Activated CD4-positive, alpha-beta T cell treated with anti-CD3 and anti-CD28 coated beads, Interleukin-2, amount 50 U/mL, for 4 hours (primary cell): ENCODE results near the gene MPC2.
"Not testable (repeated sequence)": the region's sequence is repeated elsewhere in the genome, so short reads cannot be mapped to it uniquely, and the experiment has no call there.

Experiments used
- DNase-seq, 2 experiments: peaks; one replicate each; pipeline ENCODE4 v3.0.0-alpha.2; 2020

Gene MPC2

DNA sequence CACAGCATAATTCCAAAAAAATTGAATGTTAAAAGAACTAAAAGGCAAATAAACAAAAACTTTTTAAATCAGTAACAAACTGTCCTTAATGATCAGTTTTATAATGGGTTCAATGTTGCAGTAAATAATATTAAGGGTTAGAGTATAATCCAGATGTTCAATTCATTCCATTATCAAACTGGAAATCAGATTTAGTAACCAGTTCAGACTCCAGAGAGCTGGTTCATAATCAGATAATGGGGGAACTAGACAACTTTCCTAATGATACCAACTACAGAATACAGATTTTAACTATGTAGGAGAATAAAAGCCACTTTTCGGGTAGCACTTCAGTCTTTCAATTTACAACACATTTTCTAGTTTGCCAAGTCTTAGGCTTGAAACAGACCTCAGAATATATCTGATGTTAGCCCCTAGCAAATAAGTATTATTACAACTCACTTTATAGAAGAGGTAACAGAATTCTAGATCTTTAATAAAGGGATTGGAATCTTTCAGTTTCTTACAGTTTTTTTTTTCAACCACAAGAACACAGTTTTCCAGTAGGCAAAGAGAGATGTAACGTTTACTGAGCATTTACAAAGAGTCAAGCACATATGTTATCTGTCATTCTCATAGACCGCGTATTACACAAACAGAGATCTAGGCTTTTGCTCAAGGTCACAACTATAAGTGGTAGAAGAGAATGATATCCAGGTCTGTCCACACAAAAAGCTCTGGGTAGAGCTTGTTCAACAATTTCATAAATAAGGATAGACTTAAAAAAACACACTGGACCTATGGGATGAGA, 2.3 kb downstream of the MPC2 start:
- no peak for DNase-seq

- DNase-seq, result no peak
These were observed 3.1 kb downstream of the MPC2 start for GRCh38 chr1:167933788-167934187.

GRCh38 chr1:167929725-167930124, 7.1 kb downstream of the MPC2 start:
- DNase-seq, result no peak

- DNase-seq, result not testable (repeated sequence)
These were observed 8.0 kb downstream of the MPC2 start for GRCh38 chr1:167928919-167929318.

GRCh38 chr1:167928457-167928852, 8.4 kb downstream of the MPC2 start:
- no peak for DNase-seq

GRCh38 chr1:167927046-167927754, 9.7 kb downstream of the MPC2 start:
- no peak for DNase-seq

- DNase-seq, result no peak
These were observed 10.3 kb downstream of the MPC2 start for GRCh38 chr1:167926486-167926997.

DNA sequence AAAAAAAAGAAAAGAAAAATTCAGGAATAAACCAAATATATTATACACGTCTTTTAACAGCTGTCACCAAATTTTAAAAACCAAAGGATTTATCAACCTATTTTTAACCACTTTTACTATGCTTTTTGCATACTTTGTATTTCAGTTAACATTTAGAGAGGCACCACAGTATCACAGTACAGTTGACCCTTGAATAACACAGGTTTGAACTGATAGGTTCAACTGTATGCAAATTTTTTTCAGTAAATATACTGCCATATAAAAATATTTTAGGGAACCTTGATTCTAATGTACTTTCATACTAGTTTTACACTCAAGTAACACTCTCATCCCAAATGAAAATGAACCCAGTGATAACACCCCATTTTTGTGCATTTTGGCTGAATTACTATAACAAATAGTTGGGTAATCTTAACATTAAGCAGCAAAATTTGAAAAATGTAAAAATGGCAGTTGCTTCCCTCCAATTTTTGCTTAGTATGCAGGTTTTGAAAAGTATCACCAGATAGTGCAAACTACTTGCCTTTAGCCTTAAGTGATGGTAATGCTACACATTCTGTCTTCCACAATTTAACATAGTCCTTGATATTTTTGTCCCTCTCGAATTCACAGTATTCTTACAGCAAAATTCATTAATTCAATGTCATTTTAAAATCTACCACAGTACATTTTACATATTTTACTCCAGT, 12.2 kb downstream of the MPC2 start:
- no peak for DNase-seq

GRCh38 chr1:167924102-167924501, 12.8 kb downstream of the MPC2 start:
- DNase-seq, result no peak

GRCh38 chr1:167923324-167924056, 13.4 kb downstream of the MPC2 start:
- no peak for DNase-seq

GRCh38 chr1:167922611-167923074, 14.2 kb downstream of the MPC2 start:
- DNase-seq, result no peak

DNA sequence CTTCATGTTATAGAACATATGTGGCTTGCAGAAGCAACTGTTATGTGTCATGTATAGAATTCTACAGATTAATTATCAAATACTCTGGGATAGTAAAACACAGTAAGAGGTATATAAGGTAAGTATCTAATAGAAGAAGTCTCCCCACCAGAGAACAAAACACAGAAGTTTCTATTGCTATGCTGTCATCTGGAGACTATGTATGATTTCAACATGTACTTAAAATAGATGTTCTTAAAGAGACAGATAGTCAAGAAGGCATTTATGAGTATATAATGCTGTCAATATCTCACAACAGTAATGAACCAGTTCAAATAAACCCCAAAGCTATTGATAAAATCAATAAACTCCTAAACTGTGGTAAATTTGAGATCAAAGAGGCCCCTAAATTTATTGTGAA, 14.8 kb downstream of the MPC2 start:
- DNase-seq, result no peak

DNA sequence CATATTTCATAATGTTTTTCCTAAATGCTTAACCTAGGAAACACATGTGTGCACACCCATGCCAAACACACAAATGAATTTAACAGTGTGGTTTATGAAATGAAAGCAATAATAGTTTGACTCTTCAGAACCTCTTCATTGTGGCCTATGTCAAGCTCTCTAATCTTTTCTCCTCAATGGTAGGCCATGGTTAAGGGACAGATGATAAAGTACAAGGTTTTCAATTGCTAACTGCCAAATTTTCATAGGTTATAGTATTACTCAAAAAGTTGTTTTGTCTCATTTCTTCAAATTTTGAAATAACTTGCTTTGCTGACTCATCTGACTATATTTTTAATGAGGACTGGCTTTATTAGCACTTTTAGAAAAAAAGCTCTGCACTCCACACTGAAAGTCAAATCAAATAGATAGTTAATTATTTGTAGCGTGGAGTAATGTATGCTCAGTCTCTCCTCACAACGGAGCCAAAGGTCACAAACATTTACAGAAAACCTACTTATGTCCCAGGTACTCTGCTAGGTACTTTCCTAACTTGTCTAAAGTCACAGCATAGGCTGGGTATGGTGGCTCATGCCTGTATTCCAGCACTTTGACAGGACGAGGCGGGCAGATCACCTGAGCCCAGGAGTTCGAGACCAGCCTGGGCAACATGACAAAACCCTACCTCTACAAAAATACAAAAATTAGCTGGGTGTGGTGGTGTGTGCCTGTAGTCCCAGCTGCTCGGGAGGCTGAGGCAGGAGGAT, 19.9 kb downstream of the MPC2 start:
- no peak for DNase-seq

- no peak for DNase-seq
These were observed 21.3 kb downstream of the MPC2 start for GRCh38 chr1:167915569-167915968.

DNA sequence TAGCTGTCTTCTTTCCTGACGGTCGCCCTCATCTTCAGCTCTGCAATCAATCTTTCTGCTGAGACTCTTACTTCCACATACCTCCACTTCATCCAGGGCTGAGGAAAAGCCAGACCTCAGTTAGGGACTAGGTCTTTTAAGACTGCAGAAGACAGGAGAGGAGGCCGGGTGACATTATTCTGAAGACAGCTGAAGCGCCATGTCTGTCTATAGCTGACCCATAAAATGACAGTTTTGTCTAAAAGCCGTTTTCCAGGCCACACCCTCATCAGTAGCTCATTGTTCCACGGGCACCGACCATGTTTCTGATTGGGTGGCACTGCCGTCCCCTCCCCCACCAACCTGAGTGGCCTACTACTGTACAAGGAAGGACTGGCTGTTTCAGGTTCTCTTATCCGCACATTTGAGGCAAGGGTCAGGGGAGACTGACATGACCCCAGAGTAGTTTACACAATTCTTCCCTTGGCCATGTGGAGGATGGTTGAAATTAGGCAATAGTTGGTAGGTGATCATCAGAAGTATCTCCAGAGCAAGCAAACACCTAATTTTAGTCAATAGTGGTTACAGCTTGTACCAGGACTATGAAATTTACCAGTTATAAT, 22.9 kb downstream of the MPC2 start, which contains the start of gene ADCY10:
ADCY10 (minus strand) TSS at position 240 of the 602 bp plus-strand sequence. CDS start 8,994 bp downstream, outside the sequence.
- DNase-seq, result no peak

GRCh38 chr1:167912294-167912693, 24.6 kb downstream of the MPC2 start:
- no peak for DNase-seq

DNA sequence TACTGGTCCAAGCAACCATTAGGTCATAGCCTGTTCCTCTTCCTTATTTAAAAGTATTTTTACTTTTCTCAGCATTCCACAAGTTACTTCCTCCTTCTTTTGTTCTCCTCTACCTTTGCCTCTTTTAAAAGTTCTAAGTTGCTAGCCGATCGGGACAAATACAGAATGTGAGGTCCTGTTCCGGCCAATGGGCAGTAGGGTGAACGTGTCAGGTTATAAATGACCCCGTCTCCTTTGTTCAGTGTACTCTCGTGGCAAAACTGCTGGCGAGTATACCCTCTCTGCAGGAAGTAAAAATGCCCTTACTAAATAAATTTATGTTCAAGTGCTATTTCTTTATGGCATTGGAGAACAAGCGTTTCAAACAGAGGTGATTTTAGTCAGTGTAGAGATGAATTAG, 25.5 kb downstream of the MPC2 start:
- DNase-seq, result no peak

GRCh38 chr1:167910530-167910929, 26.3 kb downstream of the MPC2 start:
- no peak for DNase-seq

DNA sequence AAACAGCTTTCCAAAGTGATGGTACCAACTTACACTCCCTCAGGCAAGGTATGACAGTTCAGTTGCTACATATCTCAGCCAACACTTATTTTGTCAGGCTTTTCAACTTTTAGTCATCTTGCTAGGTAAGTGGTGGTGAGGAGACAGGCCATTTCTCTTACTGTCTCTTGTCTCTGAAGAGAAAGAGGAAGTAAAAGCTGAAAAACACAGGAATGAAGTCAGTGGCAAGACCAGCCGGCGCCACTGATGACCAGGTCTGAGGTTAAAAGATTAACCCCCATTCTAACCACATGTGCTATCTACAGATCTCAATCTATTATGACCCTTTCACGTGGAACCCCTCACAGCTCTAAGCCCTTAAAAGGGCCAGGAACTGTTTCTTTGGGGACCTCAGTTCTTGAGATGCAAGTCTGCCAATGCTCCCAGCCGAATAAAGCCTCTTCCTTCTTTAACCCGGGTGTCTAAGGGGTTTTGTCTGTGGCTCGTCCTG, 27.1 kb downstream of the MPC2 start:
- no peak for DNase-seq

DNA sequence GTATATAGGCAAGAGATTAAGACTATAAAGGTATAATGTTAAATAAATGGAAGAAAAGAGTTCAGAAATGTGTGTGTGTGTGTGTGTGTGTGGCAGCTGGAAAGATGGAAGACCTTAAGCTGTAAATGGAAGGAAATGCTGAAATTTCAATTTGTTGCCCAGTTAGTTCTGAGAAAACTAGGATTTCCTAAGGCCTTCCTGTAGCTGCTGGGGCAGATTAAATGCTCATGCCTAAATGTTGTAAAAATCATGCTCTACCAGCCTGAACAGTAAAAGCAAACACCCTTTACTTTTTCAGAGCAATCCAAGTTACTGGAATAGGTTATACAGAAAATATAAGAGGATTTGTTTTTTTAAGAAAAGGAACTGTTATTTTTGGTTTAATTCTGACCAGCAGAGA, 31.2 kb downstream of the MPC2 start:
- no peak for DNase-seq

DNA sequence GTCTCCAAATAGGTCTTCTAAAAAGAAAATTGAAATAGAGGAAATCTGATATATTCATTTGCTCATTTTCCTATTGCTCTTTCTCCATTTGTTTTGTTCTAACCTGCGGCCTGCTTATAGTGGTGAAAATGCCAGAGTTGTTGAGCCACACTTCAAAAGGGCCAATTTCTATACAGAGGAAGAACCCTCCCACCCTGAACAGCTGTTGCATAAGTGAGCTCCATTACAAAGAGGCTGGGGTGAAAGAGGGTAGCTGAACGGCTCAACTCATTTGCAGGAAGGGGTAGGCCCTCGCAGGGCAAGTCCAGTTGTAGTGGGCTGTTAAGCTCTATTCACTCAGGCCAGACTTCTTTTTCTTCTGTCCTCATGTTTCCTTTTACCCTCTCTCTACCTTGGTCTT, 31.7 kb downstream of the MPC2 start:
- DNase-seq, result no peak
